Caco-2 (cell line): Measurements from ENCODE around the gene CCDC117. TPM values are rescaled to one million over a fixed set of nuclear protein-coding genes. Genes with fewer than 3 reads are reported as not detected.

Experiments
- BruUV-seq: library from RNA; stranded (reverse); fragments of 400-500 nt; replicated peaks from 2 replicates; lab custom pipeline; 2021; lab: Mats Ljungman, UMichigan
- CTCF ChIA-PET: fragments of 300-600 bp; sonication (Branson Sonifier 250); formaldehyde crosslinking; loops from one replicate; lab custom pipeline; 2022; ENCODE audit warnings: antibody characterized with exemption; lab: Charles Lee
- POLR2A ChIA-PET: fragments of 300-600 bp; sonication (Branson Sonifier 250); formaldehyde crosslinking; loops from one replicate; lab custom pipeline; 2022; ENCODE audit warnings: antibody characterized with exemption; lab: Charles Lee
- DNase-seq, 2 experiments: peaks; one replicate each; pipeline versions ENCODE4 v3.0.0 to v3.0.0-alpha.2; 2020 to 2022
- H3K27me3 ChIP-seq: replicated peaks from 2 replicates; pipeline ENCODE4 v1.6.0; 2011; ENCODE audit warnings: low read length; ENCODE audit not compliant: control insufficient read depth, insufficient read depth
- H3K36me3 ChIP-seq: 2 replicates; pipeline ENCODE4 v1.5.1; 2011; ENCODE audit warnings: low read length; ENCODE audit not compliant: control insufficient read depth, insufficient read depth
- H3K4me1 ChIP-seq: fragments of 250-450 bp; sonication (Bioruptor Pico); 2 replicates; pipeline ENCODE4 v1.5.1; 2020; ENCODE audit warnings: mild to moderate bottlenecking
- H3K4me3 ChIP-seq: 2 replicates; pipeline ENCODE4 v1.5.1; 2011; ENCODE audit warnings: low read depth, mild to moderate bottlenecking, control low read depth, low read length
- H3K9me3 ChIP-seq: fragments of 250-450 bp; sonication (Bioruptor Pico); 2 replicates; pipeline ENCODE4 v1.5.1; 2020; ENCODE audit warnings: mild to moderate bottlenecking, moderate library complexity
- H3K27ac Mint-ChIP-seq: one replicate; pipeline ENCODE4 v1.8.0; 2022; ENCODE audit warnings: mixed read lengths; ENCODE audit not compliant: unreplicated experiment
- H3K27me3 Mint-ChIP-seq: one replicate; pipeline ENCODE4 v1.8.0; 2022; ENCODE audit warnings: mixed read lengths; ENCODE audit not compliant: insufficient read depth, unreplicated experiment
- H3K36me3 Mint-ChIP-seq: one replicate; pipeline ENCODE4 v1.8.0; 2022; ENCODE audit warnings: mild to moderate bottlenecking, mixed read lengths; ENCODE audit not compliant: insufficient read depth, unreplicated experiment
- H3K4me1 Mint-ChIP-seq: one replicate; pipeline ENCODE4 v1.8.0; 2022; ENCODE audit warnings: low read depth, mixed read lengths; ENCODE audit not compliant: unreplicated experiment
- H3K4me3 Mint-ChIP-seq: one replicate; pipeline ENCODE4 v1.8.0; 2022; ENCODE audit warnings: mild to moderate bottlenecking, moderate library complexity, mixed read lengths; ENCODE audit not compliant: unreplicated experiment
- H3K9me3 Mint-ChIP-seq: one replicate; pipeline ENCODE4 v1.8.0; 2022; ENCODE audit warnings: mixed read lengths; ENCODE audit not compliant: unreplicated experiment
- intact Hi-C: fragments of 100-400 bp; cut with micrococcal nuclease; formaldehyde crosslinking; loops from one replicate; pipeline ENCODE4 v1.10.0; 2022; ENCODE audit not compliant: unreplicated experiment
- total RNA-seq: library from RNA; stranded (reverse); gene quantifications from 2 replicates; pipeline ENCODE4 v1.2.3, GENCODE V29; 2022
- TF ChIP-seq, protein P1 (sequence below), 2 experiments: fragments of 200-600 bp in 1 of 2; IDR thresholded peaks; 1 replicate in 1 of 2; 2 replicates in 1 of 2; pipeline versions ENCODE4 v1.5.1 to v1.8.0; 2011 to 2022; ENCODE audit warnings: antibody characterized with exemption in 1 of 2, control low read depth in 1 of 2, inconsistent platforms in 1 of 2, low read depth in 1 of 2, low read length in 1 of 2, mild to moderate bottlenecking in 1 of 2, moderate library complexity in 1 of 2; ENCODE audit not compliant: insufficient read depth in 1 of 2, severe bottlenecking in 1 of 2, unreplicated experiment in 1 of 2

CCDC117 gene
- total RNA-seq, 1 experiment from 2014 or later, result 27.8 TPM

DNA sequence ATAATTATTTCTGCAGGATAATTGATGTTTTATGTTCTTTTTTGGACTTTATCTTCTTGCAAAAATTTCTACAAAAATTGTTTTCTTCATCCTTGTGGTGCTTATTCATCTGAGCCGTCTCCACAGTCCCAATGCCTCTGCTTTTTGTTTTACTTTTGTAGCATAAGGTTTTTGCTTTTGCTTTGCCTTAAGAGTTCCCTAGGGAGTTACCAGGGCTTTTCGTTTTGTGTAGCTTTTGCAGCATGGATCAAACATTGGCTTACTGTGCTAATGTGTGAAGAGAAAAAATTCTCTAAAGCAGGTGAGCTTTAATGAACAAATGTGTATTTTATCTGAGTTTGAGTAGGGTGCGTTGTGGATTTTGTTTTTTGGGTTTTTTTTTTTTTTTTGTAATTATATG is 16.1 kb downstream of the CCDC117 start:
- peaks cover 2% of the 10 kb centered on the region for H3K36me3 ChIP-seq
- Mint-ChIP-seq H3K27ac (no peak overlapping the region), H3K9me3 (no peaks in the 10 kb centered on the region), H3K4me3 (no peak overlapping the region), H3K27me3 (no peaks in the 10 kb centered on the region), H3K36me3 (peaks cover 85% of the 10 kb centered on the region), H3K4me1 (peaks cover 23% of the 10 kb centered on the region)
- H3K27me3 ChIP-seq, result no peaks in the 10 kb centered on the region
- no peaks in the 10 kb centered on the region for H3K9me3 ChIP-seq
- TF ChIP-seq, protein P1, sequence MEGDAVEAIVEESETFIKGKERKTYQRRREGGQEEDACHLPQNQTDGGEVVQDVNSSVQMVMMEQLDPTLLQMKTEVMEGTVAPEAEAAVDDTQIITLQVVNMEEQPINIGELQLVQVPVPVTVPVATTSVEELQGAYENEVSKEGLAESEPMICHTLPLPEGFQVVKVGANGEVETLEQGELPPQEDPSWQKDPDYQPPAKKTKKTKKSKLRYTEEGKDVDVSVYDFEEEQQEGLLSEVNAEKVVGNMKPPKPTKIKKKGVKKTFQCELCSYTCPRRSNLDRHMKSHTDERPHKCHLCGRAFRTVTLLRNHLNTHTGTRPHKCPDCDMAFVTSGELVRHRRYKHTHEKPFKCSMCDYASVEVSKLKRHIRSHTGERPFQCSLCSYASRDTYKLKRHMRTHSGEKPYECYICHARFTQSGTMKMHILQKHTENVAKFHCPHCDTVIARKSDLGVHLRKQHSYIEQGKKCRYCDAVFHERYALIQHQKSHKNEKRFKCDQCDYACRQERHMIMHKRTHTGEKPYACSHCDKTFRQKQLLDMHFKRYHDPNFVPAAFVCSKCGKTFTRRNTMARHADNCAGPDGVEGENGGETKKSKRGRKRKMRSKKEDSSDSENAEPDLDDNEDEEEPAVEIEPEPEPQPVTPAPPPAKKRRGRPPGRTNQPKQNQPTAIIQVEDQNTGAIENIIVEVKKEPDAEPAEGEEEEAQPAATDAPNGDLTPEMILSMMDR (IDR thresholded peaks at IDR 0.05; ENCODE audit: insufficient read depth in 1 of 2, low read depth in 1 of 2, low read length in 1 of 2, severe bottlenecking in 1 of 2, unreplicated experiment in 1 of 2), result no peak
- H3K4me3 ChIP-seq, result no peak overlapping the region
- intact Hi-C loops, result no loop called here
- CTCF ChIA-PET, result no interaction called here
- peaks cover 14% of the 10 kb centered on the region for H3K4me1 ChIP-seq
- POLR2A ChIA-PET, result no interaction called here
- DNase-seq, result no peak
- TSS peak; percentile 6 for BruUV-seq

GRCh38 chr22:28791124-28791523 is 18.6 kb downstream of the CCDC117 start:
- peaks cover 87% of the 10 kb centered on the region for H3K36me3 Mint-ChIP-seq
- H3K4me1 ChIP-seq, result no peaks in the 10 kb centered on the region
- H3K4me3 ChIP-seq, result no peak overlapping the region
- BruUV-seq, result no TSS peak
- H3K9me3 ChIP-seq, result no peaks in the 10 kb centered on the region
- intact Hi-C loops, result no loop called here
- no peaks in the 10 kb centered on the region for H3K27me3 Mint-ChIP-seq
- POLR2A ChIA-PET, result no interaction called here
- TF ChIP-seq, protein P1 (IDR thresholded peaks at IDR 0.05; ENCODE audit: insufficient read depth in 1 of 2, low read depth in 1 of 2, low read length in 1 of 2, severe bottlenecking in 1 of 2, unreplicated experiment in 1 of 2), result no peak
- peaks cover 12% of the 10 kb centered on the region for H3K4me1 Mint-ChIP-seq
- H3K9me3 Mint-ChIP-seq, result no peaks in the 10 kb centered on the region
- no peak overlapping the region for H3K4me3 Mint-ChIP-seq
- H3K27ac Mint-ChIP-seq, result no peak overlapping the region
- H3K27me3 ChIP-seq, result no peaks in the 10 kb centered on the region
- no peak for DNase-seq
- CTCF ChIA-PET, result no interaction called here
- peaks cover 4% of the 10 kb centered on the region for H3K36me3 ChIP-seq

GRCh38 chr22:28791841-28792490 is 19.5 kb downstream of the CCDC117 start:
- no peaks in the 10 kb centered on the region for H3K27me3 ChIP-seq
- intact Hi-C loops, result no loop called here
- ChIA-PET CTCF (no interaction called here), POLR2A (no interaction called here)
- H3K4me1 ChIP-seq, result 0 out of 2 replicates have a peak, but pooled peaks cover 4% of the 10 kb centered on the region
- H3K4me3 ChIP-seq, result no peak overlapping the region
- no peak for DNase-seq
- no peak overlapping the region for H3K27ac Mint-ChIP-seq
- H3K36me3 ChIP-seq, result peaks cover 4% of the 10 kb centered on the region
- H3K4me1 Mint-ChIP-seq, result peaks cover 5% of the 10 kb centered on the region
- no peaks in the 10 kb centered on the region for H3K9me3 Mint-ChIP-seq
- TF ChIP-seq, protein P1 (IDR thresholded peaks at IDR 0.05; ENCODE audit: insufficient read depth in 1 of 2, low read depth in 1 of 2, low read length in 1 of 2, severe bottlenecking in 1 of 2, unreplicated experiment in 1 of 2), result no peak
- no TSS peak for BruUV-seq
- H3K4me3 Mint-ChIP-seq, result no peak overlapping the region
- H3K27me3 Mint-ChIP-seq, result no peaks in the 10 kb centered on the region
- H3K9me3 ChIP-seq, result no peaks in the 10 kb centered on the region
- H3K36me3 Mint-ChIP-seq, result peaks cover 89% of the 10 kb centered on the region
